ENCODE measurements around the gene BICRAL.

The BICRAL gene

DNA sequence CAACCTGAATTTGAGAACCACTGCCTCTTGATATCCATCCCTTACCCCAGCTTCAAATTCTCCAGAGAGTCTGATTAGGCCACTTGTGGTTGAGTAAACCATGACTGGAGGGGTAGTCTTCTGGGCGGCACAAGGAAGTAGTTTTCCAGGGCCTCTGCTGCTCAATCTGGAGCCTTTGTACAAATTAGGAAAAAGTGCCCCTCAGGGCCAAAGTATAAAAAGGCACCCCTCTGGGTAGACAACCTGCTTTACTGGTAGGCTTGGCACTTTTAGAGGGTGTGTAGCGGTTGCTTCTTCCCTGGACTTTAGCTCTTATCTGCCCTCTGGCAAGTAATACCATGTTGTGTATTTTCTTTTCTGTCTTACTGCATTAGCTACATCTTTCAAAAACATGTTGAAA is 64.7 kb downstream of the BICRAL start:
- TF ChIP-seq FOXP2 (optimal IDR thresholded peaks at IDR 0.05; ENCODE audit: borderline replicate concordance, extremely low read depth, extremely low read length, insufficient read depth) (no peak), SIN3A (IDR thresholded peaks at IDR 0.05; ENCODE audit: borderline replicate concordance, insufficient read depth, low read length) (no peak), POLR2AphosphoS5 (IDR thresholded peaks at IDR 0.05; ENCODE audit: low read depth, low read length) (no peak), TAF1 (IDR thresholded peaks at IDR 0.05; ENCODE audit: borderline replicate concordance, insufficient read depth, low read length) (no peak)
- TF ChIP-seq, protein P1, sequence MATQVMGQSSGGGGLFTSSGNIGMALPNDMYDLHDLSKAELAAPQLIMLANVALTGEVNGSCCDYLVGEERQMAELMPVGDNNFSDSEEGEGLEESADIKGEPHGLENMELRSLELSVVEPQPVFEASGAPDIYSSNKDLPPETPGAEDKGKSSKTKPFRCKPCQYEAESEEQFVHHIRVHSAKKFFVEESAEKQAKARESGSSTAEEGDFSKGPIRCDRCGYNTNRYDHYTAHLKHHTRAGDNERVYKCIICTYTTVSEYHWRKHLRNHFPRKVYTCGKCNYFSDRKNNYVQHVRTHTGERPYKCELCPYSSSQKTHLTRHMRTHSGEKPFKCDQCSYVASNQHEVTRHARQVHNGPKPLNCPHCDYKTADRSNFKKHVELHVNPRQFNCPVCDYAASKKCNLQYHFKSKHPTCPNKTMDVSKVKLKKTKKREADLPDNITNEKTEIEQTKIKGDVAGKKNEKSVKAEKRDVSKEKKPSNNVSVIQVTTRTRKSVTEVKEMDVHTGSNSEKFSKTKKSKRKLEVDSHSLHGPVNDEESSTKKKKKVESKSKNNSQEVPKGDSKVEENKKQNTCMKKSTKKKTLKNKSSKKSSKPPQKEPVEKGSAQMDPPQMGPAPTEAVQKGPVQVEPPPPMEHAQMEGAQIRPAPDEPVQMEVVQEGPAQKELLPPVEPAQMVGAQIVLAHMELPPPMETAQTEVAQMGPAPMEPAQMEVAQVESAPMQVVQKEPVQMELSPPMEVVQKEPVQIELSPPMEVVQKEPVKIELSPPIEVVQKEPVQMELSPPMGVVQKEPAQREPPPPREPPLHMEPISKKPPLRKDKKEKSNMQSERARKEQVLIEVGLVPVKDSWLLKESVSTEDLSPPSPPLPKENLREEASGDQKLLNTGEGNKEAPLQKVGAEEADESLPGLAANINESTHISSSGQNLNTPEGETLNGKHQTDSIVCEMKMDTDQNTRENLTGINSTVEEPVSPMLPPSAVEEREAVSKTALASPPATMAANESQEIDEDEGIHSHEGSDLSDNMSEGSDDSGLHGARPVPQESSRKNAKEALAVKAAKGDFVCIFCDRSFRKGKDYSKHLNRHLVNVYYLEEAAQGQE (IDR thresholded peaks at IDR 0.05; ENCODE audit: insufficient read depth in 1 of 2, low read depth in 2 of 2, low read length in 2 of 2): no peak

DNA sequence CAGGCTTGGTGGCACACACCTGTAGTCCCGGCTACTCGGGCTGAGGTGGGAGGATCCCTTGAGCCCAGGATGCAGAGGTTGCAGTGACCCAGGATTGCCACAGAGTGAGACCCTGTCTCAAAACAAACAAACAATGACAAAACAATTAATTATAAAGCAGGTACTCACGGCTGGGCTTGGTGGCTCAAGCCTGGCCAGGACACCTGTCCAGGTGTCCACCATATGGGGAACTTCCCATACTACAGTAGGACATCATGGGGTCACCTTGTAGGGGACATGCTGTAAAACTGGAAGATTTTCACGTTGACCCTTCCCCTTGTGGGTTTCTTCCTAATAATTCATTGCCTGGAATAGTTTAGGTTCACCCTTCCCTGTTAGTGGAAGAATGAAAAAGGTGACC is 66.8 kb downstream of the BICRAL start:
- TF ChIP-seq FOXP2 (optimal IDR thresholded peaks at IDR 0.05; ENCODE audit: borderline replicate concordance, extremely low read depth, extremely low read length, insufficient read depth): no peak
- TF ChIP-seq, protein P1 (IDR thresholded peaks at IDR 0.05; ENCODE audit: insufficient read depth in 1 of 2, low read depth in 2 of 2, low read length in 2 of 2): no peak
- TF ChIP-seq TAF1 (IDR thresholded peaks at IDR 0.05; ENCODE audit: borderline replicate concordance, insufficient read depth, low read length): no peak
- TF ChIP-seq SIN3A (IDR thresholded peaks at IDR 0.05; ENCODE audit: borderline replicate concordance, insufficient read depth, low read length): no peak
- TF ChIP-seq POLR2AphosphoS5 (IDR thresholded peaks at IDR 0.05; ENCODE audit: low read depth, low read length): no peak

DNA sequence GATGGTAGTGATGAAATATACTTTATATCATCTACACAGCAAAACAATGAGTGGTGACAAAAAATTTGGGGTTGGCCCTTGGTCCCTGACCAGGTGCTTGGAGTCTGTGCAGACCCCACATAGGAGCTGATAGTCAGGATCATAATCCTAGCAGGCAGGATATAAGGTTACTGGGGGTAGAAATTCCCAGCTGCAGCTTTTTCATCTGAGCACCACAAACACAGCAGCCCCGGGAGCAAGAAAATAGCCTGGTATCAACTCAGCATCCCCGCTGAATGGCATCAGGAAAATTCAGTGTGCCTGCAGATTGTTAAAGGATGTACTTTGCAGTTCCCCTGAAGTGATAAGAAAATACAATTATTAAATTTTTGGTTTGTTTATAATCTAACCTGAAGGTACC is 69.7 kb downstream of the BICRAL start:
- TF ChIP-seq TAF1 (IDR thresholded peaks at IDR 0.05; ENCODE audit: borderline replicate concordance, insufficient read depth, low read length): no peak
- TF ChIP-seq SIN3A (IDR thresholded peaks at IDR 0.05; ENCODE audit: borderline replicate concordance, insufficient read depth, low read length): no peak
- TF ChIP-seq FOXP2 (optimal IDR thresholded peaks at IDR 0.05; ENCODE audit: borderline replicate concordance, extremely low read depth, extremely low read length, insufficient read depth): no peak
- TF ChIP-seq, protein P1 (IDR thresholded peaks at IDR 0.05; ENCODE audit: insufficient read depth in 1 of 2, low read depth in 2 of 2, low read length in 2 of 2): no peak
- no peak for TF ChIP-seq POLR2AphosphoS5 (IDR thresholded peaks at IDR 0.05; ENCODE audit: low read depth, low read length)

DNA sequence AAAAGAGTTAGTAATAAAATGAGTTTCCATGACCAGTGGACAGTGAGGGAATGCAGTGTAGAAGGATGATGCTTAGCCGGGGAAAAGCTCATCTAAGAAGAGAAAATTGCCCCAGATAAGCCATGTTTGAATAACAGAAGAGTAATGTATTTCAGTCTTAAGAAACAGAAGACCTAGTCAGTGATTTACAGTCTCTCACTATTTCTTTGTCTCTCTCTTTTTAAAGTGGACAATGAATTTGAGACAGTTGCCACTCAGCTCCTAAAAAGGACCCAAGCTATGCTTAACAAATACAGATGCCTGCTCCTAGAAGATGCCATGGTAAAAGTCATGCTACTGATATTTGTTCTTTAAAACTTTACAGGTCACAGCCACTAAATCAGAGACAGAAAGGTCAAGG is 78.2 kb downstream of the BICRAL start:
- TF ChIP-seq FOXP2 (optimal IDR thresholded peaks at IDR 0.05; ENCODE audit: borderline replicate concordance, extremely low read depth, extremely low read length, insufficient read depth) (no peak), SIN3A (IDR thresholded peaks at IDR 0.05; ENCODE audit: borderline replicate concordance, insufficient read depth, low read length) (no peak), TAF1 (IDR thresholded peaks at IDR 0.05; ENCODE audit: borderline replicate concordance, insufficient read depth, low read length) (no peak), POLR2AphosphoS5 (IDR thresholded peaks at IDR 0.05; ENCODE audit: low read depth, low read length) (no peak)
- TF ChIP-seq, protein P1 (IDR thresholded peaks at IDR 0.05; ENCODE audit: insufficient read depth in 1 of 2, low read depth in 2 of 2, low read length in 2 of 2): no peak

DNA sequence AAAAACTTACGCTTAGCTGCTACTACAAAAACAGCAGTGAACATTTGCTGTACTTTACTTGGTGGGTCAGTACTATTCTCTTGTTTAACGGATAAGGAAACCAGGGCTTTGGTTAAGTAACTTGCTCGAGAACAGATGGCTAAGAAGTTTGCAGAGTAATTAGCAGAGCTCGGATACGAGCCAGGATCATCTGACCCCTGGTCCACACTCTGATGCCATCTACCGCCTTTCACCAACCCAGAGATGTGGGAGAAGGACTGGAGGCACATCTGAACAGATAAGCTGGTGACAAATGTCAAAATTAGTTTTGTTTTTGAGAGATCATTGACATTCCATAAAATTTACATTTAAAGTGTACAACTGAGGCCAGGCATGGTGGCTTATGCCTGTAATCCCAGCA is 78.6 kb downstream of the BICRAL start:
- no peak for TF ChIP-seq POLR2AphosphoS5 (IDR thresholded peaks at IDR 0.05; ENCODE audit: low read depth, low read length)
- TF ChIP-seq, protein P1 (IDR thresholded peaks at IDR 0.05; ENCODE audit: insufficient read depth in 1 of 2, low read depth in 2 of 2, low read length in 2 of 2): no peak
- no peak for TF ChIP-seq FOXP2 (optimal IDR thresholded peaks at IDR 0.05; ENCODE audit: borderline replicate concordance, extremely low read depth, extremely low read length, insufficient read depth)
- TF ChIP-seq SIN3A (IDR thresholded peaks at IDR 0.05; ENCODE audit: borderline replicate concordance, insufficient read depth, low read length): no peak
- no peak for TF ChIP-seq TAF1 (IDR thresholded peaks at IDR 0.05; ENCODE audit: borderline replicate concordance, insufficient read depth, low read length)

Measured in PFSK-1 (cell line).